Hematopoietic multipotent progenitor cell treated with erythropoietin and hydrocortisone succinate and interleukin-3 and kit ligand, for 17 days (in vitro differentiated cells): ENCODE measurements around the gene PYGL.
A peak's percentile ranks its signal among the peaks of the same experiment; 100 is the strongest.
"Not testable (repeated sequence)": the region's sequence is repeated elsewhere in the genome, so short reads cannot be mapped to it uniquely, and the experiment has no call there.

Experiments
- DNase-seq: peaks from one replicate; pipeline ENCODE4 v3.0.0-alpha.2; 2015; ENCODE audit warnings: low spot score

The PYGL gene

GRCh38 chr14:50943943-50944646 lies at the start of gene PYGL:
Gene PYGL (minus strand): TSS chr14:50944483. CDS start chr14:50944403, 80 bp downstream.
- DNase-seq = no peak

GRCh38 chr14:50985859-50986331 lies 41.6 kb upstream of the PYGL start:
- no peak for DNase-seq

GRCh38 chr14:50985124-50985858 lies 41.0 kb upstream of the PYGL start:
- no peak for DNase-seq

GRCh38 chr14:50984036-50984710 lies 39.9 kb upstream of the PYGL start:
- no peak for DNase-seq

GRCh38 chr14:50979941-50980850 lies 35.9 kb upstream of the PYGL start:
- no peak for DNase-seq

GRCh38 chr14:50978888-50979287 lies 34.6 kb upstream of the PYGL start:
- DNase-seq = no peak

- no peak for DNase-seq
Observed at GRCh38 chr14:50978529-50978871, 34.2 kb upstream of the PYGL start.

- DNase-seq = no peak
Observed at GRCh38 chr14:50977863-50978528, 33.7 kb upstream of the PYGL start.

- DNase-seq = no peak
Observed at GRCh38 chr14:50974118-50974517, 29.8 kb upstream of the PYGL start.

- DNase-seq = no peak
Observed at GRCh38 chr14:50972734-50973133, 28.5 kb upstream of the PYGL start.

- no peak for DNase-seq
Observed at GRCh38 chr14:50970886-50971781, 26.9 kb upstream of the PYGL start.

- DNase-seq = no peak
Observed at GRCh38 chr14:50967790-50968189, 23.5 kb upstream of the PYGL start.

- no peak for DNase-seq
Observed at GRCh38 chr14:50967103-50967502, 22.8 kb upstream of the PYGL start.

- no peak for DNase-seq
Observed at GRCh38 chr14:50964683-50965390, 20.6 kb upstream of the PYGL start.

GRCh38 chr14:50963919-50964318 lies 19.6 kb upstream of the PYGL start:
- DNase-seq = no peak

GRCh38 chr14:50961605-50962221 lies 17.4 kb upstream of the PYGL start:
- DNase-seq = no peak

GRCh38 chr14:50957296-50957695 lies 13.0 kb upstream of the PYGL start:
- no peak for DNase-seq

- DNase-seq = not testable (repeated sequence)
Observed at GRCh38 chr14:50956421-50956820, 12.1 kb upstream of the PYGL start.

GRCh38 chr14:50955373-50956043 lies 11.2 kb upstream of the PYGL start:
- peak; percentile 48 for DNase-seq
